DMS79 (cell line): ENCODE results near the gene VPS8.

Source experiments
- DNase-seq: peaks from one replicate; lab custom pipeline; 2025; lab: John Stamatoyannopoulos, UW

Gene VPS8, protein sequence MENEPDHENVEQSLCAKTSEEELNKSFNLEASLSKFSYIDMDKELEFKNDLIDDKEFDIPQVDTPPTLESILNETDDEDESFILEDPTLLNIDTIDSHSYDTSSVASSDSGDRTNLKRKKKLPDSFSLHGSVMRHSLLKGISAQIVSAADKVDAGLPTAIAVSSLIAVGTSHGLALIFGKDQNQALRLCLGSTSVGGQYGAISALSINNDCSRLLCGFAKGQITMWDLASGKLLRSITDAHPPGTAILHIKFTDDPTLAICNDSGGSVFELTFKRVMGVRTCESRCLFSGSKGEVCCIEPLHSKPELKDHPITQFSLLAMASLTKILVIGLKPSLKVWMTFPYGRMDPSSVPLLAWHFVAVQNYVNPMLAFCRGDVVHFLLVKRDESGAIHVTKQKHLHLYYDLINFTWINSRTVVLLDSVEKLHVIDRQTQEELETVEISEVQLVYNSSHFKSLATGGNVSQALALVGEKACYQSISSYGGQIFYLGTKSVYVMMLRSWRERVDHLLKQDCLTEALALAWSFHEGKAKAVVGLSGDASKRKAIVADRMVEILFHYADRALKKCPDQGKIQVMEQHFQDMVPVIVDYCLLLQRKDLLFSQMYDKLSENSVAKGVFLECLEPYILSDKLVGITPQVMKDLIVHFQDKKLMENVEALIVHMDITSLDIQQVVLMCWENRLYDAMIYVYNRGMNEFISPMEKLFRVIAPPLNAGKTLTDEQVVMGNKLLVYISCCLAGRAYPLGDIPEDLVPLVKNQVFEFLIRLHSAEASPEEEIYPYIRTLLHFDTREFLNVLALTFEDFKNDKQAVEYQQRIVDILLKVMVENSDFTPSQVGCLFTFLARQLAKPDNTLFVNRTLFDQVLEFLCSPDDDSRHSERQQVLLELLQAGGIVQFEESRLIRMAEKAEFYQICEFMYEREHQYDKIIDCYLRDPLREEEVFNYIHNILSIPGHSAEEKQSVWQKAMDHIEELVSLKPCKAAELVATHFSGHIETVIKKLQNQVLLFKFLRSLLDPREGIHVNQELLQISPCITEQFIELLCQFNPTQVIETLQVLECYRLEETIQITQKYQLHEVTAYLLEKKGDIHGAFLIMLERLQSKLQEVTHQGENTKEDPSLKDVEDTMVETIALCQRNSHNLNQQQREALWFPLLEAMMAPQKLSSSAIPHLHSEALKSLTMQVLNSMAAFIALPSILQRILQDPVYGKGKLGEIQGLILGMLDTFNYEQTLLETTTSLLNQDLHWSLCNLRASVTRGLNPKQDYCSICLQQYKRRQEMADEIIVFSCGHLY (N-terminal part only)

DNA sequence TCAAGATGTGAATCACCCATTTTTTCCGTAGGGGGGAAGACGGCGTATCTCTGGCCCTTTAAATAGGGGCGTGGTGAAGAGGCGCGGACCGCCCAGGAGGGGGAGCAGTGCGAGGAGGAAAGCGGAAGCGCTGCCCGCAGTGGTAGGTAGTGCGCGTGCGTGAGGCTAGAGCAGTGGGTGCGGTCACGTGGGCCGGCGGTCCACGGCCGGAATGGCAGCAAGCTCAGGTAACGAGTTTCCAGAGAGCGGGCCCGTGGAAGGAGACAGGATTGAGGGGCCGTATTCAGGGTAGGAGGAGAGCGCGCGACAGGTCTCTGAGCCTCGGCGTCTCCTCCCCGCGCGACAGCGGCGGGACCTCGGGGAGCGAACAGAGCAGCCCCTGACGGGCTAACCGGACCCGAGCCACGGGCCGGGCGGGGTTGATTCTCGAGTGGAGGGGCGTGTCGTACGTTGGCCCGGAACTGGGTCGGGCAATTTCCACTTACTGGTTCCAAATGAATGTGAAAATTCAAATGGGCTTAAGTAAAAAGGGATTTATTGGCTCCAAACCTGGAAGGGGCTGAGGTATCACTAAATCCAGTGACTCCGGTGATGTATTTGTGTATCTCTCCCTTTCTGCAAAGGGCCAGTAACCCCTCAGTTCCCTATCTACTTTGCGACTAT, at the start of gene VPS8:
Gene VPS8, plus strand, starts transcription at position 168 of the 663 bp plus-strand sequence. CDS start 12,467 bp downstream, outside the sequence.
- DNase-seq: peak; percentile 91

DNA sequence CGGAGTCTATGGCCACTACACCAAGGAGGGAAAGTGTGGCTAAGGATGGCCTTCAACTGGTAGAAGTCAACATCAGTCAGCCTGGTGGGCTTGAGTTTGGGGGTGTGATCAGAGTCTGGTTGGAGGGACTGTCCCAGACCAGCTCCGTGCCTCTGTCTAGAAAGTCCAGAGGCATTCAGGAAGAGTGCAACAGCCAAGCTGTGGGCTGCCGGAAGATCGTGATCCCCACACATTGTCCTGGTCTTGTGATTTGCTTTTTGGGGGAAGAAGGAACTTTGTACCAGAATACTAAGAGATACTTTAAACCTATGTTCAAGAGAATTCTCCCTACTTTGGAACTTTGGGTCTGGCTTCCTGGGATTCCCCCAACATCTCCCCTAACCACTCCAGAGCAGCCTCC, 47.8 kb upstream of the VPS8 start:
- no peak for DNase-seq

DNA sequence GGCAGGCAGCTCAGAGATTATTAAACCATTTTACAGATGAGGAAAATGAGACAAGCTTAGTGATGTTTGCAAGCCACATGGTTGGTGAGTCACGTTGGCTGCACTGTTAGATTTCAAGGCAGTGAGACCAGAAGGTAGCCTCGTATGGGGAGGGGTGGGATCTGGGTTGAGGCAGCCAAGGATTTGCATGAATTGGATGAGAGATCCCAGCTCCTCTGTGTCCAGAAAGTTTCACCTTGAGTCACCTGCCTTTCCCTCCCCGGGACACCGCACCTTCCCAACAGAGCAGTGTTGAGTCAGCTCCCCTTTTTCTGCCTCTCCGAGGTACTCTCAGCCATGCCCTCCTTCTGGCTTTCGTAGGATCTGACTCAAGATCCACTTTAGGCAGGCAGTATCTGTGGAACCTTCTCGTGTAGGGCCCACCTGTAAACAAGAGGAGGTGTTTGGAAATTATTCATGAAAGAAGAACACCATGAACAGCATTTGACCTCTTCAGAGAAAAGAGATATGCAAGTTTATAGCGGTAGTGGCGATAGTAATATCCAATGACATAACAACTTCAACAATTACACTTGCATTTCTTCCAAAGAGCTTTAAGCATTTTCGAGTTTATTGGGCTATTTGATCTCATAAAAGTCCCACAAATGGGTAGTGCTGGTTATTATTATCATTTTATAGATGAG, 46.8 kb upstream of the VPS8 start:
- no peak for DNase-seq

DNA sequence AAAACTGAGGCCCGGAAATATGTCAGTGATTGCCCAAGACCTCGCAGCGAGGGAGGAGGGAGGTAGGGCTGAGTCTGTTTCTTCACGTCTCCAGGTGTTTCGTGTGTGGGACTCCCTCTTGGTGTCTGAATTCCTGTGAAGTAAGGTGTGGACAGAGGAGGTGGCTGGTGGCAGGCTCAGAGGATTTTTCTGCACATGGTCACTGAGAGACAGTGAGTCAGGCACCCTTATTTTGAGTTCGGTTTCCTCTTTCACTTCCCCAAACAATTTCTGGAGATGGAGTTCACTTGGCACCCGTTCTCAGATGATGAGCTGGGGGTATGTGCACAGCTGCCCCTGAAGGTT, 46.3 kb upstream of the VPS8 start:
- no peak for DNase-seq

DNA sequence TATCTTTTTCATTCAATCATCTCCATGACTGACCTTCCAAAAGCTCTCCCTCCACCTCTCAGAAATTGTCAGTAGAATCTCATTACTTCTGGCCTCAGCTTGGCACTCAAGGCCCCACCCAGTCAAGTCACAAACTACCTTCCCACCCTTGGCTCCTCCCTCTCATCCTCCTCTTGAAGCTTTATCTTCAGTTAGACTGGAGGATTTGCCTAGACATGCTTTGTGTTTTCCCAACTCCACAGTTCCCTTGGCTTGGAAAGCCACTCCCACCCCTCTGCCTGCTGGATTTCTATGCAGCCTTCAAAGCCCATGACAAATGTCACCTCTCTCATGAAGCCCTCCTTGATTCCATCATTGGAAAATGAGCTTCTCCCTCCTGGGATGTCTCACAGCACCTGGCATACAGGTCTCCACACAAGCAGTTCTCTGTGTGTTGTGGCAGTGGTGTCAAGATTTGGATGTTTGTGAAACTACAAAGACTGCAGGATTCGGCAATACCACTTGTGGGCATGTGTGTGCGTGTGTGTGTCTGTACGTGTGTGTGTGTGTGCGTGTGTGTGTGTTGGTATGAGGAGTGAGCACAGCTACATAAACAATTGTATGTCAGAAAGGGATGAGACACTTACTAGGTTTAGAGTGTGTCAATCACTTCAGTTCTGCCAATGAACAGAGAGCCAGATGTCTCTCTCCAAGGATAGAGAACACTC, 45.3 kb upstream of the VPS8 start:
- DNase-seq: no peak

DNA sequence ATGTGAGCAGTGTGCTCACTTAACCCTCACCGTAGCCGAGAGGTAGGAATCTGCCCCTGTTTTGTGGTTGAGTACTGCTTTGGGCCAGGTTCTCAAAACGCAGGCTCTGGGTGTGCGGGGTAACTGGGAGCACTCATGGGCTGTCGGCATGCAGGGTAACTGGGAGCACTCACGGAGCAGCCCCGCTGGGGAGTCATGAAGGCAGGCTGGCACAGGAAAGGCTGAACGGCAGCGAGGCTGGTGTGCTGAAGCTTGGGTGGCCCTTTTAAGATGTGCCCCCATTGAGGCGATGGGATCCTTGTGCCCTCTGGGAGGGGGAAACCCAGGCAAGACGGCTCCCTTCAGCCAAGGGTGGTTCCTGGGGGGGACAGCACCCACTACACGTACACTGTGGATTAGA, 44.6 kb upstream of the VPS8 start:
- DNase-seq: no peak

DNA sequence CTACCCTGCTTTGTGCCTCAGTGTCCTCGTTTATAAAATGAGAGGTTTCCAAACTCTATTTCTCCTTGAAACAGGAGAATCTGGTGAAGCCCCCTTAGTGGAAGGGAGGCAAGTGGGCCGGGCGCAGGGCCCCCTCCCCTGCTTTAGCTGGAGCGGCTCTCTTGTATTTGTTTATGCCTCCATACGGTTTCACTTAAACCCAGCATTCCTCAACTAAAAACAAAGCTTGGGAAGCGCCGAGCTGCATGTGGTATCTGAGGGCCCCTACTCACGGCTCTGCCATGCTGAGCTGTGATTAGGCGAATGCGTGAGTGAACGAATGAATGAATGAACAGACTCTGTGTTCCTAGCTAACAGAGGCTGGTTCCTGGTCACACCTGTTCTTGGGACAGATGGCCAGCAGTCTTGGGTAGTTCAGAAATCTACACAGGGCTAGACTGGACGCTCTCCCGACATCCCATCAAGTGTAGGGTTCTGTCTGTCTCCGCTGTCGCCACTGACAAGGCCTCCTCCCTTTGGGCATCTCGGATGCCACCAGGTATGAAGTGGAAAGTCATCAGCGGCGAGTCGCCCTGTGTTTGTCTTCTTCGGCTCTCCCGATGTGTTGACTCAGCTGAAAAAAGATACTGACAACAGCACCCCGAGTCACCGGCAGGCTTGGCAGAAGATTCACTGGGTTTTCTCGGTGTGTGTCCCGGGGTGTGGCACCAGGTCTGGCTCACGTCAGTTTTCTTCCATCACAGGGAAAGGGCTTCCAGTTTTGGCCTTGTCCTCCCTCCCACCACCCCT, 42.4 kb upstream of the VPS8 start:
- DNase-seq: no peak

DNA sequence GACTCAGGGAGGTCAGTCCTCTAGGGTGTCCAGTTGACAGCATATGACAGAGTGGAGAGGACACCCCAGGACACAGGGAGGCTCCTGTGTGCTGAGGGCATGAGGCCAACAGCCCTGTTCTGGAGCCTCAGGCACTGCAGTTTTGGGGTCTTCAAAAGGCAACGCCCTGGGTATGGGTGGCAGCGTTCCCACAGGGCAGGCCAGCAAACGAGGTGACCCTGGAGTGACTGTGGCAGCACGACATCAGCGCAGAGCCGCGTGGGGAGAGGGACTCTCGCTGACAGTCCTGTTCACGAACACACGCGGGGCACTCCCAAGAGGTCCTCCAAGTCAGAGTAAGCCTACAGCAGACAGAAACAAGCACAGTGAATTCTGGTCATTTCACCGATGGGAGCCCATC, 41.4 kb upstream of the VPS8 start:
- no peak for DNase-seq

DNA sequence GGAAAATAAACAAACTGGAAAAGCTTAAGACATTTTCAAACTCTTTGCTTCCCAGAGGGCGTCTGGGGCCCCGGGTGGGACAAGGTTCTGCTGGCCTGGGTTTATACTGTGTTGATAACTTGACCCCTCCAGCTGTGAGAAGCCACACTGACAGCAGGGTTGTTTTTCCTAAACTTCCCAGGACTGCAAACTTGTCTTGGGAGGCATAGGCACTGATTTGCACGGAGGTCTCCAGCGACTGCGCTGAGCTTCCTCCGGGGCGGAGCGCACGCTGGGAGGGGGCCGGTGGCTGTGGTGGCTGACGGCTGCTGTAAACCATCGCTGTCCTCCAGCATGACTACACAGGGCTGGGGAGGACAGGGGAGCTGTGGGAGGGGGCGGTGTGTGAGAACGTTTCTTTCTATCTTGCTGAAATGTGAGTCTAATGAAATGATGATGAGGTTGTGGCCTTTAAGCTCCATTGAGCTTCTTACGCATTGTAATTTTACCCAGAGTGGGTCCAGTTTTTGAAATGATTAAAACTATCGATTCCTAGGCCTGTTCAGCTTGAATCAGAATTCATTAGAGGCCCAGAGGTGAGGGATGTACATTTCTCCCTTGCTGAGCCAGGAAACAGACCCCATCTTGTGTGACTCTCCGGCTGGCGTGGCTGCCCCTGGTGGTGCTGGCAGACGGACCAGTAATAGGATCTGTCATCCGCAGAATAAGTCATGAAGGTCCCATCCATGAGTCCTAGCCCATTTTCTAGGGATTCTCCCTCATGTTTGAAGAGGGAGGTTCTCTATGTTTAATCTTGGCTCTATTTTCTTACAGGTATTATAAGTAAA, 40.5 kb upstream of the VPS8 start:
- no peak for DNase-seq

DNA sequence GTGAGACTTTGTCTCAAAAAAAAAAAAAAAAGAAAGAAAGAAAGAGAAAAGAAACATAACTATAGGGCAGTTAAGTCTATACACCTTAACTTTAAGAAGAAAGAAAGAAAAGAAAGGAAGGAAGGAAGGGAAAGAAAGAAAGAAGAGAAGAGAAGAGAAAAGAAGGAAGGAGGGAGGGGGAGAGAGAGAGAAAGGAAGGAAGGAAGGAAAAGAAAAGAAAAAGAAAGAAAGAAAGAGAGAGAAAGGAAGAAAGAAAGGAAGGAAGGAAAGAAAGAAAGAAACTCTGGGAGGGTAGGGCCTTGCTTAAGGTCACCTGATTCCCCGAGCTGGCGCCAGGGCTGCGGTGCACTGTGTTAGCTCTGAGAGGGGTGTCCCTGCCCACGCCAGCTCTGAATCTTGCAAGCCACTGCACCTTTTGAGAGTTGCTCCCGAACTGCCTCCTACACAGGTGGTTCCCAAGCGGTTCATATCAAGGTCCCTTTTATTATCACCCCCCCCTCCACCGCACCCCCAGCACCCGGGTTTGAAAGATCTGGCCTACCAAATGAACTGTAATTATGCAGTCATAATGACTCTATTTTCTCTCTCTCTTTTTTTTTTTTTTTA, 39.2 kb upstream of the VPS8 start:
- no peak for DNase-seq

DNA sequence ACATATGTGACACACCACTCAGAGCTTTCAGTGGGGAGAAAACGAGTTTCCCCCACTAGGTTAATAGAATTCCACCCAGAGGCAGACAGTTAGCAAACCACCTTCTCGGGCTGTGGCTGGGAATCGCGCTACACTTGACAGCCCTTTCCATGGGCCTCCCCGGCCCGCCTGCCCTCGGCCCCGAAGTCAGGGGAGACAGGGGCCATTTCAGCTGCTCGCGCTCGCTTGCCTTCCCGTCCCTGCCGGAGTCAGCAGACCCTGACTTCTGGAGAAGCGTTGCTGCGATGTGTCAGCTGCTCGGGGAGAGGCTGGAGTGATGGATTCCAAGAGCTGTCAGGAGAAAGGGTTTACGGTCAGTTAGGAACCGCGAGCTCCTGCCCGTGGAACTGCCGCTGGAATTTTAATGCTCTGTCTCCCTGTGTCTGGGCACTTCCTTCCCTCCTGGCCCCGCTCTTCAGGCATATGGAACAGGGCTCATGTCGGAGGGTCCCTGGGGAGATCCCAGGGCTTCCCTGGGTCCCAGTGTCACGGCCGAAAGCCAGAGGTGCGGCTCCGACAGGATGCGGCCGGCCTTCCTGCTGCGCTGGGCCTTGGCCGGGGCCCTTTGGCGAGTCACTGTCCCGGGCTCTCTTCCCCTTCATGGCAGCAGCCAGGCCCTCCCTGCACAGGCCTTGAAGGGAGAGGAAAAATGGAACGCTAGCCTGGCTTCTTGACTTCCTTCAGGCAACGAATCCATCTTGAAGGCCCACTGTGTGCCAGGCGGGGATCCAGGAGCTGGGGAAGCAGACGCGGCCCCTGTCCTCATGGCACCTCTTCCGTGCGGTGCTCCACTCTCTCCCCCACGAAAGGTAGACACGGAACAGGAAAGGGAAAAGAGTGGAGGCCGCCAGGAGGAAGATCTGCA, 38.4 kb upstream of the VPS8 start:
- DNase-seq: peak; percentile 21

DNA sequence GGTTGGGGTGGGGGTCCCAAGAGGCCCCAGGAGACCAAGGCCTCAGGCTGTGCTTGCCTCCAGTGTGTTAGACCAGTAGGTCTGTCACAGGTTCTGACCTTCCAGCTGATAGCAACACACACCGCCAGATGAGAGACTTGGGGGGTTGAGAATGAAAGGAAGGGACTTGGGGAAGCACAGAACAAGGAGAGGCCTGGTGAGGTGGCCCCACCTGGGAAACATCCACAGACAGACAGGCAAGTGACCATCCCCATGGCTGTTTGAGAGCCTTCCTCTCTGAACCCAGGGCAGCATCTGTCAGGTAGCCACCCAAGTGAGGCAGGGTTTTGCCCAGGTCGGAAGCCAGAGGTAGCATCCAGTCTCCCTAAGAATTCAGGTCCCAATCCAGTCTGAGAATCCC, 35.0 kb upstream of the VPS8 start:
- DNase-seq: no peak

DNA sequence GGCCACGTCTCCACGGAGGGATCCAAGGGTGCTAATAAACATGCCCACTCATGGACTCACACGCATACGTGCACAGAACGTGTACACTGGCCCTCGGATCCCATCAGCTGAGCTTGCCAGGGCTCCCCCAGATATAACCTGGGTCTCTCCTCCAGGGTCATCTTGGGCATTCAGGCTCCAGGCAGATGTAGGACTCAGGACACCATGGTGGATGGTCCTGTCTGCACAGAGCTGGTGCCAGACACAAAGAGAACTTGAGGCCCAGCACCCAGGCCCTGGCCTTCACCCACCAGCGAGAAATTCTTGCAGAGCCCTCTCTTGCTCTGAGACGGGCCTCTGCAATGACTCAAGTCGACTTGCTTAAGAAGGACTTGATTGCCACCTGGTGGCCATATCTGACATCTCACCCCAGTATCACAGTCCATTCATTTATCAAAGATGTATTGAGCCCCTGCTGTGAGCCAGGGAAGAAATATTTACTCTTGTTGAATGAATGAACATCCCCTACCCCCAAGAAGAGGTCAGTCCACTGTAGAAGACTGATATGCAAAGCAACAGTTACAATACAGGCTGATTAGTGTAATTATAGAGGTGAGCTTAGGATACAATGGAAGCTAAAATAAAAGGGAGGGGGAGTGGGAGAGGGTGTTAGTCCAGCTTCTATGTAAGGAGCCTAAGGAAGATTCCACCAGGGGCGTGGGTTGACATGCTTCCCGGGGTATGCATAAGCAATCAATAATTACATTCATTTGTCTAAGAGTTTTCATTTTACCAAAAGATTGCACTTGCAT, 34.2 kb upstream of the VPS8 start:
- DNase-seq: peak; percentile 89

DNA sequence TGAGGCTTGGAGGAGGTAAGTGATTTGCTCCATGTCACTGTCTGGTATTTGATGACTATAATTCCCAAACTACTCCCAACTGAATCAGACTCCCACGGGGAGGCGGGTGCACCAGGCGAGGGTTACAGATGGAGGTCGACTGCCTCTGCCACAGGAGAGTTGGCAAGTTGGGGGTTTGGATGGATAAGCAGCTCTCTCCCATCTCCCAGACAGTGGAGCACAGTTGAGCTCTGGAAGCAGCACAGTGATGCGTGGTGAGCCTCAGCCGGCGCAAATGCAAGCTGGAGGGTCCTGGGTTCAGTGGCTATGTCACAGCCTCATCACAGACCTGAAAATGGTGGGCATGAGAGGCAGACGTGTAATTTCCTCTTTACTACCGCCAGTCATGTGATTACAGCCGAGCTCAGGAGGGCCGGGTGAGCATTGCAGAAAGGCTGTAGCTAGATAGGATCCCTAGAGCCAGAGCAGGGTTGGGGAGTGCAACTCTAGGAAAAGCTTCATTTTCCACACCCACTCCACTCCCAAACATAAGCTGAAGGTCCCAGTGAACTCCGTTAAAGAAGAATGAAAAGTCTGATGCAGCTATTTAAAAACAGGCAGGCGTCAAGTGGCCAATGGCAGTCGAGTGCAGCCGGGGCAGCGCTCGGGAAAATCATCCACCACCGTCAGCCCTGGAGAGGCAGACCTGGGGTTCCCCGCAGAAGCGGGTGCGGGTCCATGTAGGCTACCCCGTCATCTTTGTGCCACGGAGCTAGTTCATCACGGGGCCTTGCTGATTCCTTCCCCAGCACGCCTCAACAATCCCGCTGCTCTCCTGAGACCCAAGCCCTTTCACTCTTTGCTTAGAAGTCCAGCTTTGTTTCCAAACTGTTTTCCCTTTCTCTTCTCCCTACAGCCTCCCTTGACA, 33.3 kb upstream of the VPS8 start:
- no peak for DNase-seq

DNA sequence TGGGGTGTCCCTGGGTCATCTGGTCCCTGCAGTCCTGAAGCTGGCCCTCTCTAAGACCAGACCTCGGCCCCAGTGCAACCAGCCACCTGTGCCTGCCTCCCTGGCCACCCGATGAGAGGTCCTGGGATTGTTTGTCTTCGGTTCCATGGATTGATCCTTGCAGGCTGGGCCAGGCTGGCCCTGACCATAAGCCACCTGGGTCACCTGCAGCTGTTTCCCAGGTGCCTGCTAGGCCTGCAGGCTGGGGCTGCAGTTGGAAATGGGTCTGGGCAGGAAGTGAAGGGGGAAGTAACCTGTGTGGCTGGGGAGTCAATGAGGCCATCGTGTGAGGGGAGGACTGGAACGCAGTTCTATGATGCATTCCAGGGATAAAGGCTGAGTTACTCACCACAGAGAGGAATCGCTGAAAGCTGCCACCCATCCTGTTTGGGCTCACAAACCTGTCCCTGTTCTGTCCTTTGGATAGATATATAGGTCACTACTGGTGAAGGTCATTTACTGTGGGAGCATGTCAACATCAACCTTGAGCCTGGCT, 30.9 kb upstream of the VPS8 start:
- DNase-seq: no peak
